Measurements from ENCODE around the gene TMEM140.

The TMEM140 gene

GRCh38 chr7:135158874-135159273 lies 11.0 kb downstream of the TMEM140 start:
- no peak overlapping the region for H3K27ac ChIP-seq

GRCh38 chr7:135159359-135160085 lies 11.7 kb downstream of the TMEM140 start:
- TF ChIP-seq CTCF (conservative IDR thresholded peaks at IDR 0.05), result no peak
- no peak overlapping the region for H3K27ac ChIP-seq

More at GRCh38 chr7:135158874-135159273, 11.0 kb downstream of the TMEM140 start:
- TF ChIP-seq CTCF (conservative IDR thresholded peaks at IDR 0.05), result no peak

- TF ChIP-seq CTCF (conservative IDR thresholded peaks at IDR 0.05), result no peak
- H3K27ac ChIP-seq, result no peak overlapping the region
Observed at GRCh38 chr7:135160098-135160857, 12.4 kb downstream of the TMEM140 start.

- TF ChIP-seq CTCF (conservative IDR thresholded peaks at IDR 0.05), result no peak
- H3K27ac ChIP-seq, result no peak overlapping the region
Observed at GRCh38 chr7:135160858-135161653, 13.2 kb downstream of the TMEM140 start.

- TF ChIP-seq CTCF (conservative IDR thresholded peaks at IDR 0.05), result no peak
- H3K27ac ChIP-seq, result no peak overlapping the region
Observed at GRCh38 chr7:135161669-135162068, 13.8 kb downstream of the TMEM140 start.

- H3K27ac ChIP-seq, result no peak overlapping the region
- no peak for TF ChIP-seq CTCF (conservative IDR thresholded peaks at IDR 0.05)
Observed at GRCh38 chr7:135162382-135163001, 14.6 kb downstream of the TMEM140 start.
